Endothelial cell of umbilical vein (primary cell): ENCODE results near the gene FAM124B.

Experiments used
- CTCF ChIP-seq, 2 donors: IDR thresholded peaks; 1 replicate in 1 of 2; 2 replicates in 1 of 2; pipeline ENCODE4 v1.5.1; 2011; ENCODE audit warnings: low read length in 2 of 2, mild to moderate bottlenecking in 2 of 2, moderate library complexity in 2 of 2, control low read depth in 1 of 2, inconsistent platforms in 1 of 2, low read depth in 1 of 2; ENCODE audit not compliant: insufficient read depth in 1 of 2; ENCODE audit errors: extremely low read depth in 1 of 2
- EZH2 ChIP-seq: IDR thresholded peaks from 2 replicates; pipeline ENCODE4 v1.6.1; 2012; ENCODE audit warnings: borderline replicate concordance, low read depth, mild to moderate bottlenecking, moderate library complexity, low read length, inconsistent platforms; ENCODE audit not compliant: severe bottlenecking
- FOS ChIP-seq: IDR thresholded peaks from 2 replicates; pipeline ENCODE4 v1.6.1; 2011; ENCODE audit warnings: mild to moderate bottlenecking, low read length, moderate library complexity, borderline replicate concordance; ENCODE audit not compliant: insufficient read depth
- MYC ChIP-seq: IDR thresholded peaks from one replicate; pipeline ENCODE4 v1.6.1; 2011; ENCODE audit warnings: mild to moderate bottlenecking, low read depth, low read length
- POLR2A ChIP-seq: IDR thresholded peaks from 2 replicates; pipeline ENCODE4 v1.6.1; 2012; ENCODE audit warnings: low read depth, mild to moderate bottlenecking, control low read depth, low read length
- POLR2AphosphoS5 ChIP-seq: IDR thresholded peaks from 2 replicates; pipeline ENCODE4 v1.6.1; 2012; ENCODE audit warnings: low read depth, mild to moderate bottlenecking, control low read depth, low read length, moderate library complexity; ENCODE audit not compliant: insufficient read depth

- no peak for TF ChIP-seq CTCF (IDR thresholded peaks at IDR 0.05; ENCODE audit: extremely low read depth in 1 of 2, insufficient read depth in 1 of 2, low read depth in 1 of 2, low read length in 2 of 2)
- no peak for TF ChIP-seq POLR2A
- no peak for TF ChIP-seq POLR2AphosphoS5
- no peak for TF ChIP-seq EZH2
- no peak for TF ChIP-seq FOS
- no peak for TF ChIP-seq MYC
Measured at GRCh38 chr2:224428787-224429440, 27.0 kb upstream of the FAM124B start.
